ENCODE measurements around the gene KIF4A. TPM values are rescaled to one million over a fixed set of nuclear protein-coding genes. Genes with fewer than 3 reads are reported as not detected.

The KIF4A gene
- total and polyA plus RNA-seq, 10 of the 15 experiments (the other 5 are each of a cell fraction or from before 2014, with no cell fraction given) = 10.8 to 28.8 (median 22.5) TPM

DNA sequence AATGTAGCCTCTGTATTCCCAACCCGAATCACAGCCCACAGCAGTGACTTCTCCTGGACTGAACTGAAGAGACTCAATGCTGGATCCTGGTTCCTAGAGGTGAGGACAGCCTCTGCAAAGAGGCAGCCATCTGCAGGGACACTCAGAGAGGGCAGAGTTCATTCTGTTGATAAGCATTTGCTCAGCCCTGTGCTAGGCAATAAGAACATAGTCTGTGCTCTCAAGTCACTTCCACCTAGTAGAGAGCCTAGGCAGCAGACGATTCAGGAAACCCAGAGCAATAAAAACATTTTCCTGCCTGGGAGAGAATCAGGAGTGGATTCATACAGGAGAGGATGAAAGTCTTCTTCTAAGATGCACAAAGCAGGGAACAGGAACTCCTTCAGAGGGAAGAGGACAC lies 137.5 kb downstream of the KIF4A start (continued):
- TF ChIP-seq, protein P1, sequence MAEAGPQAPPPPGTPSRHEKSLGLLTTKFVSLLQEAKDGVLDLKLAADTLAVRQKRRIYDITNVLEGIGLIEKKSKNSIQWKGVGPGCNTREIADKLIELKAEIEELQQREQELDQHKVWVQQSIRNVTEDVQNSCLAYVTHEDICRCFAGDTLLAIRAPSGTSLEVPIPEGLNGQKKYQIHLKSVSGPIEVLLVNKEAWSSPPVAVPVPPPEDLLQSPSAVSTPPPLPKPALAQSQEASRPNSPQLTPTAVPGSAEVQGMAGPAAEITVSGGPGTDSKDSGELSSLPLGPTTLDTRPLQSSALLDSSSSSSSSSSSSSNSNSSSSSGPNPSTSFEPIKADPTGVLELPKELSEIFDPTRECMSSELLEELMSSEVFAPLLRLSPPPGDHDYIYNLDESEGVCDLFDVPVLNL (IDR thresholded peaks at IDR 0.05; ENCODE audit: low read depth, low read length) = no peak

DNA sequence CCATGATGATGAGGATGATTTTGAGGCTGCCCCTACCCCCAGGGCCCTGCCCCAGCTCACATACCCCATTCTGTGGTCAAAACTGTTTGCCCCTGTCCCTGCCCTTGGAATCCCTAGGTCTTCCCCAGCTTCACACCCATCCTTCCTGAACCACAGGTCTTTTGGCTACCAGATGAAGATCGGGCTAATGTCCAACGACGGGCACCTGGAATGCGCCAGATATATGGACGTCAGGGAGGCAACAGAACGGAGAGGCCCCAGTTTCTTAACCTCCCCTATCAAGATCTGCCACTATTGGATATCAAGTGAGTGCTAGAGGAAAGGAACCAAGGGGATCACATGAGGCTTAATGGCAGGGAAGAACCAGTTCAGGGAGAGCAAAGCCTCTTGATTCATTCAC lies 139.9 kb downstream of the KIF4A start:
- no peaks in the 10 kb centered on the region for H3K4me1 ChIP-seq (ENCODE audit: control insufficient read depth, insufficient read depth, low read length)
- no peaks in the 10 kb centered on the region for H3K36me3 ChIP-seq (ENCODE audit: control insufficient read depth in 2 of 2, insufficient read depth in 2 of 2, low read length in 1 of 2)
- H3K9me3 ChIP-seq (replicated peaks; ENCODE audit: control insufficient read depth, insufficient read depth, low read length) = no peaks in the 10 kb centered on the region
- DNase-seq (ENCODE audit: low read depth, low spot score) = no peak
- RAD21 ChIA-PET (ENCODE audit: unreplicated experiment) = no interaction called here
- H4K20me1 ChIP-seq (ENCODE audit: control insufficient read depth, insufficient read depth) = no peaks in the 10 kb centered on the region
- H3K27me3 ChIP-seq (replicated peaks in 1 of 2; ENCODE audit: control insufficient read depth in 2 of 2, insufficient read depth in 2 of 2, low read length in 1 of 2) = no peaks in the 10 kb centered on the region
- 67% methylated on average over 6 of the region's 6 CpGs for WGBS (ENCODE audit: insufficient coverage, insufficient replicate concordance, low lambda C conversion rate, missing lambda C conversion rate)
- BruUV-seq (replicated peaks) = no TSS peak
- intact Hi-C loops (cut with micrococcal nuclease; ENCODE audit: unreplicated experiment) (loop anchor here (5.0 kb wide), 1 partner anchor 397 kb away; no protein-coding TSS in a partner anchor), in situ Hi-C loops (cut with MboI) (loop anchor here (25.0 kb wide), 1 partner anchor 392 kb away; the partner anchor contains the start of gene AWAT2)
- H3K27ac ChIP-seq (ENCODE audit: control insufficient read depth, insufficient read depth) = no peak overlapping the region
- no peak for FAIRE-seq
- H3K79me2 ChIP-seq (ENCODE audit: control insufficient read depth, insufficient read depth, low read length) = no peaks in the 10 kb centered on the region
- H2AFZ ChIP-seq (ENCODE audit: control insufficient read depth, low read depth, low read length) = no peak overlapping the region
- CTCF ChIA-PET = interaction anchor here (1.0 to 1.3 kb wide), 3 partner anchors 8 to 22 kb away, joined by 3 to 4 read pairs (median 4); partner anchors contain the start of gene DLG3
- no peak overlapping the region for H3K9ac ChIP-seq (ENCODE audit: control insufficient read depth, insufficient read depth, low read length)
- no peak for ATAC-seq
- SMC1A ChIA-PET (ENCODE audit: uncharacterized antibody, unreplicated experiment) = interaction anchor here (1.2 kb wide), 1 partner anchor 8 kb away, joined by 4 read pairs; no protein-coding TSS in a partner anchor
- H3K4me3 ChIP-seq = no peak overlapping the region
- H3K4me2 ChIP-seq (ENCODE audit: control insufficient read depth, insufficient read depth) = no peak overlapping the region
- POLR2A ChIA-PET = no interaction called here
- TF ChIP-seq, protein P2, sequence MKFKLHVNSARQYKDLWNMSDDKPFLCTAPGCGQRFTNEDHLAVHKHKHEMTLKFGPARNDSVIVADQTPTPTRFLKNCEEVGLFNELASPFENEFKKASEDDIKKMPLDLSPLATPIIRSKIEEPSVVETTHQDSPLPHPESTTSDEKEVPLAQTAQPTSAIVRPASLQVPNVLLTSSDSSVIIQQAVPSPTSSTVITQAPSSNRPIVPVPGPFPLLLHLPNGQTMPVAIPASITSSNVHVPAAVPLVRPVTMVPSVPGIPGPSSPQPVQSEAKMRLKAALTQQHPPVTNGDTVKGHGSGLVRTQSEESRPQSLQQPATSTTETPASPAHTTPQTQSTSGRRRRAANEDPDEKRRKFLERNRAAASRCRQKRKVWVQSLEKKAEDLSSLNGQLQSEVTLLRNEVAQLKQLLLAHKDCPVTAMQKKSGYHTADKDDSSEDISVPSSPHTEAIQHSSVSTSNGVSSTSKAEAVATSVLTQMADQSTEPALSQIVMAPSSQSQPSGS (IDR thresholded peaks at IDR 0.05; ENCODE audit: low read length) = no peak
- TF ChIP-seq BCL11A (IDR thresholded peaks at IDR 0.05; ENCODE audit: low read depth, low read length) = no peak
- TF ChIP-seq YBX1 (IDR thresholded peaks at IDR 0.05) = no peak
- no peak for TF ChIP-seq BACH1 (IDR thresholded peaks at IDR 0.05; ENCODE audit: borderline replicate concordance)
- TF ChIP-seq, protein P3, sequence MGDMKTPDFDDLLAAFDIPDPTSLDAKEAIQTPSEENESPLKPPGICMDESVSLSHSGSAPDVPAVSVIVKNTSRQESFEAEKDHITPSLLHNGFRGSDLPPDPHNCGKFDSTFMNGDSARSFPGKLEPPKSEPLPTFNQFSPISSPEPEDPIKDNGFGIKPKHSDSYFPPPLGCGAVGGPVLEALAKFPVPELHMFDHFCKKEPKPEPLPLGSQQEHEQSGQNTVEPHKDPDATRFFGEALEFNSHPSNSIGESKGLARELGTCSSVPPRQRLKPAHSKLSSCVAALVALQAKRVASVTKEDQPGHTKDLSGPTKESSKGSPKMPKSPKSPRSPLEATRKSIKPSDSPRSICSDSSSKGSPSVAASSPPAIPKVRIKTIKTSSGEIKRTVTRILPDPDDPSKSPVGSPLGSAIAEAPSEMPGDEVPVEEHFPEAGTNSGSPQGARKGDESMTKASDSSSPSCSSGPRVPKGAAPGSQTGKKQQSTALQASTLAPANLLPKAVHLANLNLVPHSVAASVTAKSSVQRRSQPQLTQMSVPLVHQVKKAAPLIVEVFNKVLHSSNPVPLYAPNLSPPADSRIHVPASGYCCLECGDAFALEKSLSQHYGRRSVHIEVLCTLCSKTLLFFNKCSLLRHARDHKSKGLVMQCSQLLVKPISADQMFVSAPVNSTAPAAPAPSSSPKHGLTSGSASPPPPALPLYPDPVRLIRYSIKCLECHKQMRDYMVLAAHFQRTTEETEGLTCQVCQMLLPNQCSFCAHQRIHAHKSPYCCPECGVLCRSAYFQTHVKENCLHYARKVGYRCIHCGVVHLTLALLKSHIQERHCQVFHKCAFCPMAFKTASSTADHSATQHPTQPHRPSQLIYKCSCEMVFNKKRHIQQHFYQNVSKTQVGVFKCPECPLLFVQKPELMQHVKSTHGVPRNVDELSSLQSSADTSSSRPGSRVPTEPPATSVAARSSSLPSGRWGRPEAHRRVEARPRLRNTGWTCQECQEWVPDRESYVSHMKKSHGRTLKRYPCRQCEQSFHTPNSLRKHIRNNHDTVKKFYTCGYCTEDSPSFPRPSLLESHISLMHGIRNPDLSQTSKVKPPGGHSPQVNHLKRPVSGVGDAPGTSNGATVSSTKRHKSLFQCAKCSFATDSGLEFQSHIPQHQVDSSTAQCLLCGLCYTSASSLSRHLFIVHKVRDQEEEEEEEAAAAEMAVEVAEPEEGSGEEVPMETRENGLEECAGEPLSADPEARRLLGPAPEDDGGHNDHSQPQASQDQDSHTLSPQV (IDR thresholded peaks at IDR 0.05) = no peak
- no peak for TF ChIP-seq RAD51 (IDR thresholded peaks at IDR 0.05)
- TF ChIP-seq, protein P4, sequence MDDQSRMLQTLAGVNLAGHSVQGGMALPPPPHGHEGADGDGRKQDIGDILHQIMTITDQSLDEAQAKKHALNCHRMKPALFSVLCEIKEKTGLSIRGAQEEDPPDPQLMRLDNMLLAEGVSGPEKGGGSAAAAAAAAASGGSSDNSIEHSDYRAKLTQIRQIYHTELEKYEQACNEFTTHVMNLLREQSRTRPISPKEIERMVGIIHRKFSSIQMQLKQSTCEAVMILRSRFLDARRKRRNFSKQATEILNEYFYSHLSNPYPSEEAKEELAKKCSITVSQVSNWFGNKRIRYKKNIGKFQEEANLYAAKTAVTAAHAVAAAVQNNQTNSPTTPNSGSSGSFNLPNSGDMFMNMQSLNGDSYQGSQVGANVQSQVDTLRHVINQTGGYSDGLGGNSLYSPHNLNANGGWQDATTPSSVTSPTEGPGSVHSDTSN (IDR thresholded peaks at IDR 0.05; ENCODE audit: insufficient replicate concordance, low read depth, low read length) = no peak
- TF ChIP-seq SIN3A (IDR thresholded peaks at IDR 0.05; ENCODE audit: low read depth, low read length) = no peak
- TF ChIP-seq, protein P5, sequence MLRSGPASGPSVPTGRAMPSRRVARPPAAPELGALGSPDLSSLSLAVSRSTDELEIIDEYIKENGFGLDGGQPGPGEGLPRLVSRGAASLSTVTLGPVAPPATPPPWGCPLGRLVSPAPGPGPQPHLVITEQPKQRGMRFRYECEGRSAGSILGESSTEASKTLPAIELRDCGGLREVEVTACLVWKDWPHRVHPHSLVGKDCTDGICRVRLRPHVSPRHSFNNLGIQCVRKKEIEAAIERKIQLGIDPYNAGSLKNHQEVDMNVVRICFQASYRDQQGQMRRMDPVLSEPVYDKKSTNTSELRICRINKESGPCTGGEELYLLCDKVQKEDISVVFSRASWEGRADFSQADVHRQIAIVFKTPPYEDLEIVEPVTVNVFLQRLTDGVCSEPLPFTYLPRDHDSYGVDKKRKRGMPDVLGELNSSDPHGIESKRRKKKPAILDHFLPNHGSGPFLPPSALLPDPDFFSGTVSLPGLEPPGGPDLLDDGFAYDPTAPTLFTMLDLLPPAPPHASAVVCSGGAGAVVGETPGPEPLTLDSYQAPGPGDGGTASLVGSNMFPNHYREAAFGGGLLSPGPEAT (IDR thresholded peaks at IDR 0.05; ENCODE audit: low read depth) = no peak
- no peak for TF ChIP-seq SUZ12 (IDR thresholded peaks at IDR 0.05; ENCODE audit: unreplicated experiment)
- TF ChIP-seq NFYA (IDR thresholded peaks at IDR 0.05; ENCODE audit: borderline replicate concordance, low read depth, low read length) = no peak
- TF ChIP-seq YY1 (IDR thresholded peaks at IDR 0.05; ENCODE audit: low read depth, low read length) = no peak
- no peak for TF ChIP-seq NRF1 (conservative IDR thresholded peaks at IDR 0.05; ENCODE audit: low read depth, low read length)

Data from GM12878 (cell line).